IMR-90 (cell line): ENCODE measurements around the gene SPINT1. TPM values are rescaled to one million over a fixed set of nuclear protein-coding genes. Genes with fewer than 3 reads are reported as not detected.

Experiments used
- ATAC-seq: fragments of 200-7000 bp; cut with Tn5 transposase; 2 replicates; pipeline ENCODE4 v1.9.1; 2020; ENCODE audit warnings: low read depth, mild to moderate bottlenecking, moderate library complexity
- BruUV-seq: library from RNA; stranded (reverse); fragments of 400-500 nt; replicated peaks from 2 replicates; lab custom pipeline; 2021; lab: Mats Ljungman, UMichigan
- CTCF ChIA-PET: fragments of 300-600 bp; formaldehyde crosslinking; extraction: SDS; loops from one replicate; lab custom pipeline; 2021; ENCODE audit warnings: antibody characterized with exemption; lab: Yijun Ruan, JAX
- POLR2A ChIA-PET: fragments of 300-600 bp; sonication (Branson Sonifier 250); formaldehyde crosslinking; loops from one replicate; lab custom pipeline; 2022; ENCODE audit warnings: antibody characterized with exemption; ENCODE audit not compliant: unreplicated experiment; lab: Charles Lee
- DNase-seq: peaks from one replicate; pipeline ENCODE4 v3.0.0; 2013
- H2AFZ ChIP-seq: replicated peaks from 2 replicates; pipeline ENCODE3; 2013; ENCODE audit warnings: low read length, mild to moderate bottlenecking; ENCODE audit not compliant: poor library complexity
- H2AK5ac ChIP-seq: 2 replicates; pipeline ENCODE4 v1.6.1; 2013; ENCODE audit warnings: low read depth, low read length, inconsistent platforms
- H2AK9ac ChIP-seq: replicated peaks from 2 replicates; pipeline ENCODE3; 2013; ENCODE audit warnings: mild to moderate bottlenecking, low read depth, low read length, moderate library complexity; ENCODE audit not compliant: poor library complexity
- H2BK120ac ChIP-seq: 2 replicates; pipeline ENCODE4 v1.6.1; 2013; ENCODE audit warnings: low read depth, low read length, inconsistent platforms
- H2BK15ac ChIP-seq: 3 replicates; pipeline ENCODE4 v1.6.1; 2013; ENCODE audit warnings: low read depth, low read length, inconsistent platforms
- H2BK20ac ChIP-seq: 2 replicates; pipeline ENCODE4 v1.6.1; 2013; ENCODE audit warnings: low read depth, mild to moderate bottlenecking, inconsistent platforms, low read length, moderate library complexity
- H2BK5ac ChIP-seq: 2 replicates; pipeline ENCODE4 v1.6.1; 2013; ENCODE audit warnings: mild to moderate bottlenecking, low read depth, low read length, inconsistent platforms; ENCODE audit not compliant: poor library complexity, severe bottlenecking
- H3K14ac ChIP-seq: replicated peaks from 2 replicates; pipeline ENCODE4 v1.6.1; 2013; ENCODE audit warnings: low read depth, low read length, inconsistent platforms
- H3K18ac ChIP-seq: 2 replicates; pipeline ENCODE4 v1.6.1; 2013; ENCODE audit warnings: low read depth, low read length, control low read depth
- H3K23ac ChIP-seq: 2 replicates; pipeline ENCODE4 v1.6.1; 2013; ENCODE audit warnings: low read depth, low read length, inconsistent platforms
- H3K27ac ChIP-seq: 2 replicates; pipeline ENCODE4 v1.5.1; 2013; ENCODE audit warnings: mild to moderate bottlenecking, control low read depth, low read length; ENCODE audit not compliant: insufficient read depth
- H3K27me3 ChIP-seq: 2 replicates; pipeline ENCODE4 v1.6.1; 2013; ENCODE audit warnings: low read length; ENCODE audit not compliant: control insufficient read depth, insufficient read depth
- H3K36me3 ChIP-seq: 2 replicates; pipeline ENCODE4 v1.6.1; 2013; ENCODE audit warnings: low read length, mixed read lengths; ENCODE audit not compliant: control insufficient read depth, insufficient read depth
- H3K4ac ChIP-seq: 2 replicates; pipeline ENCODE4 v1.6.1; 2013; ENCODE audit warnings: low read depth, low read length, inconsistent platforms
- H3K4me1 ChIP-seq: 2 replicates; pipeline ENCODE4 v1.6.1; 2013; ENCODE audit warnings: low read length, mixed read lengths; ENCODE audit not compliant: control insufficient read depth, insufficient read depth
- H3K4me2 ChIP-seq: 2 replicates; pipeline ENCODE4 v1.6.1; 2013; ENCODE audit warnings: low read depth, mild to moderate bottlenecking, control low read depth, low read length, moderate library complexity
- H3K4me3 ChIP-seq: 2 replicates; pipeline ENCODE4 v1.5.1; 2013; ENCODE audit warnings: low read depth, mild to moderate bottlenecking, control low read depth, low read length, moderate library complexity; ENCODE audit not compliant: insufficient read depth
- H3K56ac ChIP-seq: 2 replicates; pipeline ENCODE4 v1.6.1; 2013; ENCODE audit warnings: low read length, inconsistent platforms; ENCODE audit not compliant: insufficient read depth; ENCODE audit errors: extremely low read depth
- H3K79me1 ChIP-seq, 2 experiments: 2 replicates each; pipeline ENCODE4 v1.6.1; 2013; ENCODE audit warnings: low read length in 2 of 2, inconsistent platforms in 1 of 2, low read depth in 1 of 2
- H3K9ac ChIP-seq: 2 replicates; pipeline ENCODE4 v1.6.1; 2013; ENCODE audit warnings: low read depth, low read length, control low read depth
- H3K9me1 ChIP-seq: 2 replicates; pipeline ENCODE4 v1.6.1; 2013; ENCODE audit warnings: low read length, inconsistent platforms; ENCODE audit not compliant: insufficient read depth
- H3K9me3 ChIP-seq: 2 replicates; pipeline ENCODE4 v1.6.1; 2013; ENCODE audit warnings: low read length; ENCODE audit not compliant: control insufficient read depth, insufficient read depth
- H4K20me1 ChIP-seq: 2 replicates; pipeline ENCODE4 v1.6.1; 2013; ENCODE audit warnings: low read length, inconsistent platforms; ENCODE audit not compliant: insufficient read depth
- H4K5ac ChIP-seq: 2 replicates; pipeline ENCODE4 v1.6.1; 2013; ENCODE audit warnings: mild to moderate bottlenecking, low read depth, low read length, control low read depth
- H4K8ac ChIP-seq, 2 experiments: 2 replicates each; pipeline ENCODE4 v1.6.1; 2013; ENCODE audit warnings: low read depth in 2 of 2, low read length in 2 of 2, control low read depth in 1 of 2, inconsistent platforms in 1 of 2
- H4K91ac ChIP-seq: 2 replicates; pipeline ENCODE4 v1.6.1; 2013; ENCODE audit warnings: low read depth, low read length, inconsistent platforms; ENCODE audit not compliant: insufficient read depth
- CEBPB ChIP-seq: IDR thresholded peaks from 2 replicates; pipeline ENCODE4 v1.6.1; 2012; ENCODE audit warnings: low read depth, low read length, improper control_type of control experiment
- MAFK ChIP-seq: IDR thresholded peaks from 2 replicates; pipeline ENCODE4 v1.6.1; 2012; ENCODE audit warnings: low read depth, low read length, improper control_type of control experiment
- NFE2L2 ChIP-seq: fragments of 150-350 bp; IDR thresholded peaks from 2 replicates; pipeline ENCODE4 v1.6.1; 2016; ENCODE audit warnings: low read depth, mild to moderate bottlenecking, low read length
- POLR2A ChIP-seq: IDR thresholded peaks from 2 replicates; pipeline ENCODE4 v1.6.1; 2012; ENCODE audit warnings: mild to moderate bottlenecking, low read depth, low read length
- whole genome bisulfite sequencing, 2 experiments: methylation state at CpG; one replicate each; pipeline versions ENCODE4 v1.1.5 to v1.1.7; 2013; ENCODE audit warnings: missing lambda C conversion rate in 2 of 2; ENCODE audit not compliant: insufficient read length in 1 of 2; ENCODE audit errors: extremely low coverage in 2 of 2; 5-methylcytosine and 5-hydroxymethylcytosine counted together
- dilution Hi-C: fragments of 300-500 bp; cut with HindIII; formaldehyde crosslinking; loops from one replicate; pipeline ENCODE4 v1.14.3; 2018; ENCODE audit warnings: low sequenced_read_pairs; ENCODE audit not compliant: unreplicated experiment
- in situ Hi-C: fragments of 300-500 bp; cut with MboI; formaldehyde crosslinking; loops from 3 replicates; pipeline ENCODE4 v1.14.3; 2019; ENCODE audit warnings: low sequenced_read_pairs, inconsistent platforms, mixed read lengths
- intact Hi-C: fragments of 100-400 bp; cut with micrococcal nuclease; formaldehyde crosslinking; loops from 2 replicates; pipeline ENCODE4 v1.10.0; 2022
- polyA plus RNA-seq, 3 experiments: library from polyadenylated mRNA; depleted of rRNA; stranded (reverse); fragments of >200 nt; gene quantifications; 2 replicates each; pipeline ENCODE4 v1.2.3, GENCODE V29; 2012; ENCODE audit warnings: low replicate concordance in 1 of 3
- total RNA-seq: library from RNA; depleted of rRNA; stranded (reverse); fragments of >200 nt; gene quantifications from 2 replicates; pipeline ENCODE4 v1.2.3, GENCODE V29; 2012
- TF ChIP-seq, protein P1 (sequence below): fragments of 150-350 bp; IDR thresholded peaks from 2 replicates; pipeline ENCODE4 v1.6.1; 2016; ENCODE audit warnings: low read depth, mild to moderate bottlenecking, low read length, moderate library complexity, borderline replicate concordance
- TF ChIP-seq, protein P2 (sequence below): conservative IDR thresholded peaks from 2 replicates; pipeline ENCODE4 v1.5.1; 2012; ENCODE audit warnings: mild to moderate bottlenecking, low read depth, low read length, improper control_type of control experiment

Gene SPINT1
- total and polyA plus RNA-seq, 2 of the 4 experiments (the other 2 are of a cell fraction), result 0.90 to 2.1 TPM

DNA sequence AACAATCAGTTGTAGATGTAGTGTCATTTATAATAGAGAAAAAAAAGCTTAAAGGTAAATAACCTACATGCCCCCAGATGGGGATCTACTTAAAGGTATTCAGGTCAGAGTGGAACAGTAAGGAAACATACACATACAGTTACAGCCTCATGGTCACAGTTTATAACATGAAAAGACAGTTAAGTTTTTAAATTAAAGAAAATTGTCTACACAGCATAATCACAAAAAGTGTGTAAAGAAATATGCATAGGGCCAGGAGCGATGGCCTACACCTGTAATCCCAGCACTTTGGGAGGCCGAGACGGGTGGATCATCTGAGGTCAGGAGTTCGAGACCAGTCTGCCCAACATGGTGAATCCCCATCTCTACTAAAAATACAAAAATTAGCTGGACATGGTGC is 23.4 kb downstream of the SPINT1 start:
- Histone ChIP-seq H2AK5ac (no peak overlapping the region), H2AK9ac (no peak overlapping the region), H3K4me1 (0 out of 2 replicates have a peak, but pooled peaks cover 1% of the 10 kb centered on the region), H3K27me3 (peaks cover 23% of the 10 kb centered on the region), H2AFZ (no peak overlapping the region), H3K9ac (no peak overlapping the region), H3K36me3 (no peaks in the 10 kb centered on the region), H3K14ac (no peak overlapping the region), H3K18ac (no peak overlapping the region), H3K79me1 (no peaks in the 10 kb centered on the region), H3K9me1 (no peaks in the 10 kb centered on the region), H2BK5ac (no peak overlapping the region), H2BK15ac (no peak overlapping the region), H3K4ac (no peak overlapping the region), H4K20me1 (no peaks in the 10 kb centered on the region), H2BK120ac (no peak overlapping the region), H4K8ac (no peak overlapping the region), H3K56ac (no peak overlapping the region), H2BK20ac (no peak overlapping the region), H3K23ac (no peak overlapping the region), H3K4me3 (no peak overlapping the region), H3K4me2 (no peak overlapping the region), H4K91ac (no peak overlapping the region), H3K9me3 (no peaks in the 10 kb centered on the region), H4K5ac (no peak overlapping the region), H3K27ac (no peak overlapping the region)
- DNase-seq (no peak), ATAC-seq (no peak)
- dilution Hi-C loops, result no loop called here
- in situ Hi-C loops, result no loop called here
- intact Hi-C loops, result no loop called here
- TF ChIP-seq, protein P1, sequence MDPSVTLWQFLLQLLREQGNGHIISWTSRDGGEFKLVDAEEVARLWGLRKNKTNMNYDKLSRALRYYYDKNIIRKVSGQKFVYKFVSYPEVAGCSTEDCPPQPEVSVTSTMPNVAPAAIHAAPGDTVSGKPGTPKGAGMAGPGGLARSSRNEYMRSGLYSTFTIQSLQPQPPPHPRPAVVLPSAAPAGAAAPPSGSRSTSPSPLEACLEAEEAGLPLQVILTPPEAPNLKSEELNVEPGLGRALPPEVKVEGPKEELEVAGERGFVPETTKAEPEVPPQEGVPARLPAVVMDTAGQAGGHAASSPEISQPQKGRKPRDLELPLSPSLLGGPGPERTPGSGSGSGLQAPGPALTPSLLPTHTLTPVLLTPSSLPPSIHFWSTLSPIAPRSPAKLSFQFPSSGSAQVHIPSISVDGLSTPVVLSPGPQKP, result no peak
- TF ChIP-seq, protein P2, sequence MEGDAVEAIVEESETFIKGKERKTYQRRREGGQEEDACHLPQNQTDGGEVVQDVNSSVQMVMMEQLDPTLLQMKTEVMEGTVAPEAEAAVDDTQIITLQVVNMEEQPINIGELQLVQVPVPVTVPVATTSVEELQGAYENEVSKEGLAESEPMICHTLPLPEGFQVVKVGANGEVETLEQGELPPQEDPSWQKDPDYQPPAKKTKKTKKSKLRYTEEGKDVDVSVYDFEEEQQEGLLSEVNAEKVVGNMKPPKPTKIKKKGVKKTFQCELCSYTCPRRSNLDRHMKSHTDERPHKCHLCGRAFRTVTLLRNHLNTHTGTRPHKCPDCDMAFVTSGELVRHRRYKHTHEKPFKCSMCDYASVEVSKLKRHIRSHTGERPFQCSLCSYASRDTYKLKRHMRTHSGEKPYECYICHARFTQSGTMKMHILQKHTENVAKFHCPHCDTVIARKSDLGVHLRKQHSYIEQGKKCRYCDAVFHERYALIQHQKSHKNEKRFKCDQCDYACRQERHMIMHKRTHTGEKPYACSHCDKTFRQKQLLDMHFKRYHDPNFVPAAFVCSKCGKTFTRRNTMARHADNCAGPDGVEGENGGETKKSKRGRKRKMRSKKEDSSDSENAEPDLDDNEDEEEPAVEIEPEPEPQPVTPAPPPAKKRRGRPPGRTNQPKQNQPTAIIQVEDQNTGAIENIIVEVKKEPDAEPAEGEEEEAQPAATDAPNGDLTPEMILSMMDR, result no peak
- TF ChIP-seq NFE2L2 (no peak), MAFK (peak; percentile 67), POLR2A (no peak), CEBPB (no peak)
- no CpG with 5 or more reads among the region's 4 CpGs for WGBS, 2 experiments
- ChIA-PET CTCF (no interaction called here), POLR2A (no interaction called here)
- BruUV-seq, result no TSS peak
